GM12878 (cell line): ENCODE results near the gene SNRNP200. TPM values are rescaled to one million over a fixed set of nuclear protein-coding genes. Genes with fewer than 3 reads are reported as not detected.

Experiments
- ATAC-seq: fragments of 200-7000 bp; cut with Tn5 transposase; 3 replicates; pipeline ENCODE4 v1.9.1; 2020; ENCODE audit warnings: mild to moderate bottlenecking, moderate library complexity
- BruUV-seq: library from RNA; stranded (reverse); fragments of 400-500 nt; replicated peaks from 2 replicates; lab custom pipeline; 2021; lab: Mats Ljungman, UMichigan
- CTCF ChIA-PET: fragments of 300-600 bp; sonication (Branson Sonifier 250); formaldehyde crosslinking; extraction: SDS; loops from one replicate; lab custom pipeline; 2021; ENCODE audit warnings: inconsistent platforms; lab: Yijun Ruan, JAX
- POLR2A ChIA-PET: fragments of 350-600 bp; formaldehyde crosslinking; extraction: SDS; loops from one replicate; lab custom pipeline; 2021; ENCODE audit warnings: inconsistent platforms; lab: Charles Lee
- RAD21 ChIA-PET: fragments of 300-600 bp; sonication (Branson Sonifier 250); formaldehyde crosslinking; loops from one replicate; lab custom pipeline; 2023; ENCODE audit warnings: antibody characterized with exemption; ENCODE audit not compliant: unreplicated experiment; lab: Charles Lee
- SMC1A ChIA-PET: fragments of 300-600 bp; sonication (Branson Sonifier 250); formaldehyde crosslinking; loops from one replicate; lab custom pipeline; 2023; ENCODE audit not compliant: unreplicated experiment, uncharacterized antibody; lab: Charles Lee
- DNase-seq: peaks from one replicate; pipeline ENCODE4 v3.0.0-alpha.2; 2011; ENCODE audit warnings: low read depth, low spot score
- FAIRE-seq: peaks from 3 replicates; lab custom pipeline; 2011; peaks lifted over from hg19 to GRCh38; lab: Jason Lieb, UNC
- H2AFZ ChIP-seq: 2 replicates; pipeline ENCODE4 v1.6.0; 2011; ENCODE audit warnings: low read depth, low read length, control low read depth; ENCODE audit not compliant: control insufficient read depth
- H3K27ac ChIP-seq: 2 replicates; pipeline ENCODE4 v1.5.1; 2011; ENCODE audit warnings: control low read depth; ENCODE audit not compliant: control insufficient read depth, insufficient read depth
- H3K27me3 ChIP-seq, 2 experiments: replicated peaks in 1 of 2; 2 replicates each; pipeline versions ENCODE4 v1.6.0 to v1.6.1; 2011; ENCODE audit warnings: low read length in 1 of 2; ENCODE audit not compliant: control insufficient read depth in 2 of 2, insufficient read depth in 2 of 2
- H3K36me3 ChIP-seq, 2 experiments: 2 replicates each; pipeline ENCODE4 v1.5.1; 2011; ENCODE audit warnings: low read length in 1 of 2; ENCODE audit not compliant: control insufficient read depth in 2 of 2, insufficient read depth in 2 of 2
- H3K4me1 ChIP-seq: 2 replicates; pipeline ENCODE4 v1.6.1; 2011; ENCODE audit warnings: mild to moderate bottlenecking, low read length, moderate library complexity, mixed read lengths; ENCODE audit not compliant: control insufficient read depth, insufficient read depth
- H3K4me2 ChIP-seq: 2 replicates; pipeline ENCODE4 v1.6.0; 2011; ENCODE audit warnings: control low read depth; ENCODE audit not compliant: control insufficient read depth, insufficient read depth
- H3K4me3 ChIP-seq: fragments of 200-600 bp; sonication (generic); 2 replicates; pipeline ENCODE4 v1.5.1; 2016
- H3K79me2 ChIP-seq: 2 replicates; pipeline ENCODE4 v1.6.0; 2011; ENCODE audit warnings: low read length; ENCODE audit not compliant: control insufficient read depth, insufficient read depth
- H3K9ac ChIP-seq: 2 replicates; pipeline ENCODE4 v1.8.0; 2011; ENCODE audit warnings: low read length, control low read depth, mixed read lengths; ENCODE audit not compliant: control insufficient read depth, insufficient read depth
- H3K9me3 ChIP-seq: replicated peaks from 3 replicates; pipeline ENCODE4 v1.5.1; 2011; ENCODE audit warnings: mild to moderate bottlenecking, low read length; ENCODE audit not compliant: control insufficient read depth, insufficient read depth
- H4K20me1 ChIP-seq: 2 replicates; pipeline ENCODE4 v1.6.0; 2011; ENCODE audit not compliant: control insufficient read depth, insufficient read depth
- DPF2 ChIP-seq: fragments of 450-650 bp; IDR thresholded peaks from 2 replicates; pipeline ENCODE4 v1.6.1; 2017; ENCODE audit warnings: mild to moderate bottlenecking
- GATAD2B ChIP-seq: fragments of 450-650 bp; conservative IDR thresholded peaks from 2 replicates; pipeline ENCODE4 v1.6.1; 2017; ENCODE audit warnings: low read depth, mild to moderate bottlenecking, moderate library complexity
- MEF2A ChIP-seq: IDR thresholded peaks from 2 replicates; pipeline ENCODE4 v1.6.1; 2011; ENCODE audit warnings: low read depth, mild to moderate bottlenecking, low read length, moderate library complexity; ENCODE audit not compliant: insufficient read depth
- NKRF ChIP-seq: fragments of 450-650 bp; conservative IDR thresholded peaks from 2 replicates; pipeline ENCODE4 v1.6.1; 2017; ENCODE audit warnings: mild to moderate bottlenecking, moderate library complexity
- NRF1 ChIP-seq: conservative IDR thresholded peaks from 2 replicates; pipeline ENCODE4 v1.6.1; 2011; ENCODE audit warnings: mild to moderate bottlenecking, low read depth, low read length, improper control_type of control experiment
- POLR2A ChIP-seq: IDR thresholded peaks from 2 replicates; pipeline ENCODE4 v1.6.1; 2011; ENCODE audit warnings: low read depth, mild to moderate bottlenecking, low read length
- POLR2AphosphoS2 ChIP-seq: IDR thresholded peaks from 2 replicates; pipeline ENCODE4 v1.6.1; 2011; ENCODE audit warnings: low read depth, mild to moderate bottlenecking, low read length, improper control_type of control experiment, moderate library complexity
- POLR2AphosphoS5 ChIP-seq: IDR thresholded peaks from 2 replicates; pipeline ENCODE4 v1.6.1; 2011; ENCODE audit warnings: mild to moderate bottlenecking, low read length, inconsistent platforms
- ZBED1 ChIP-seq: IDR thresholded peaks from 2 replicates; pipeline ENCODE4 v1.6.1; 2016; ENCODE audit warnings: borderline replicate concordance
- ZNF207 ChIP-seq: fragments of 450-650 bp; IDR thresholded peaks from 2 replicates; pipeline ENCODE4 v1.6.1; 2014; ENCODE audit warnings: antibody characterized with exemption, mild to moderate bottlenecking, borderline replicate concordance
- ZNF687 ChIP-seq: fragments of 450-650 bp; IDR thresholded peaks from 2 replicates; pipeline ENCODE4 v1.6.1; 2017; ENCODE audit warnings: mild to moderate bottlenecking, moderate library complexity
- WGBS: methylation state at CpG from one replicate; pipeline ENCODE4 v1.1.6; 2016; ENCODE audit warnings: low lambda C conversion rate; ENCODE audit not compliant: insufficient replicate concordance, insufficient coverage; ENCODE audit errors: missing lambda C conversion rate; 5-methylcytosine and 5-hydroxymethylcytosine counted together
- in situ Hi-C: fragments of 300-500 bp; cut with MboI; formaldehyde crosslinking; loops from 9 replicates; pipeline ENCODE4 v1.14.3; 2018; ENCODE audit warnings: mixed read lengths
- intact Hi-C: fragments of 100-400 bp; cut with micrococcal nuclease; formaldehyde crosslinking; loops from one replicate; pipeline ENCODE4 v1.14.2; 2022; ENCODE audit not compliant: unreplicated experiment
- polyA plus RNA-seq, 11 experiments: library from polyadenylated mRNA; depleted of rRNA in 4 of 11; unstranded in 6 of 11; stranded (reverse) in 5 of 11; fragments of >200 nt; fragmentation: Nextera tagmentation in 4 of 11; fragmentation: Illumina TruSeq in 1 of 11; extraction: Ambion mirVana in 4 of 11; extraction: Trizol in 1 of 11; gene quantifications; 1 replicate in 1 of 11; 2 replicates in 10 of 11; pipeline versions ENCODE4 v1.2.1 to v1.2.3, GENCODE V29; 2011 to 2016; ENCODE audit warnings: inconsistent platforms in 2 of 11, missing spikeins in 2 of 11, low read depth in 1 of 11
- total RNA-seq, 4 experiments: library from RNA; depleted of rRNA in 3 of 4; stranded (reverse); fragments of >200 nt in 3 of 4; fragmentation: Illumina TruSeq in 1 of 4; extraction: Trizol in 1 of 4; gene quantifications; 2 replicates each; pipeline versions ENCODE4 v1.2.1 to v1.2.3, GENCODE V29; 2013 to 2021

The SNRNP200 gene
- total and polyA plus RNA-seq, 10 of the 15 experiments (the other 5 are each of a cell fraction or from before 2014, with no cell fraction given): 59.2 to 176 (median 106) TPM

- DNase-seq: peak; percentile 90
- intact Hi-C loops: loop anchor here (1.0 to 5.0 kb wide), 5 partner anchors 39 to 149 kb away; partner anchors contain the start of genes ADRA2B, ASTL, SNRNP200 and STARD7
- Histone ChIP-seq H3K4me2 (peak within 1 kb of the TSS; percentile 86), H3K27me3 (no peaks in the 10 kb centered on the region), H3K36me3 (peaks cover 6 to 21% of the 10 kb centered on the region in 2 experiments), H3K4me3 (peak within 1 kb of the TSS; percentile 98), H3K79me2 (peaks cover 52% of the 10 kb centered on the region), H3K4me1 (peaks cover 16% of the 10 kb centered on the region; the same call in 1 of the 2 replicates), H2AFZ (peak within 1 kb of the TSS; percentile 96), H3K9me3 (no peaks in the 10 kb centered on the region), H3K27ac (peak within 1 kb of the TSS; percentile 79), H3K9ac (peak within 1 kb of the TSS; percentile 83), H4K20me1 (no peaks in the 10 kb centered on the region)
- 1% methylated on average over 76 of the region's 81 CpGs for WGBS
- in situ Hi-C loops: loop anchor here (25.0 kb wide), 1 partner anchor 254 kb away; no protein-coding TSS in a partner anchor
- FAIRE-seq: peak; percentile 76
- ChIA-PET POLR2A (interaction anchor here (0.7 to 1.2 kb wide), 3 partner anchors 54 to 117 kb away, joined by 3 to 9 read pairs (median 6); no protein-coding TSS in a partner anchor), CTCF (interaction anchor here (0.8 to 1.8 kb wide), 6 partner anchors 14 to 273 kb away, joined by 3 to 9 read pairs (median 4); partner anchors contain the start of gene ASTL), SMC1A (interaction anchor here (0.7 to 1.3 kb wide), 3 partner anchors 28 to 79 kb away, joined by 3 to 6 read pairs (median 4); no protein-coding TSS in a partner anchor), RAD21 (interaction anchor here (0.6 to 1.7 kb wide), 11 partner anchors 32 to 535 kb away, joined by 3 to 11 read pairs (median 4); partner anchors contain the start of gene SNRNP200)
- no TSS peak for BruUV-seq
- peak; percentile 94 for ATAC-seq
- TF ChIP-seq POLR2AphosphoS5: peak; percentile 73; the same call in 1 of the 2 replicates
- peak; percentile 51; the same call in 1 of the 2 replicates for TF ChIP-seq POLR2AphosphoS2
- peak; percentile 92 for TF ChIP-seq POLR2A
- TF ChIP-seq GATAD2B: peak; percentile 75
- TF ChIP-seq NKRF: peak; percentile 83
- peak; percentile 92; the same call in 1 of the 2 replicates for TF ChIP-seq ZNF207
- peak; percentile 22; the same call in 1 of the 2 replicates for TF ChIP-seq MEF2A
- TF ChIP-seq ZBED1: no peak
- peak; percentile 55 for TF ChIP-seq NRF1
- peak; percentile 79 for TF ChIP-seq DPF2
- TF ChIP-seq ZNF687: peak; percentile 26; the same call in 1 of the 2 replicates
These were observed 39.3 kb downstream of the SNRNP200 start, which contains the start of the genes CIAO1 and TMEM127 for GRCh38 chr2:96265840-96266679. Gene CIAO1, plus strand, starts transcription at chr2:96266225. Its CDS starts 126 bp downstream, at chr2:96266351. Gene TMEM127, minus strand, starts transcription at chr2:96265997. Its CDS starts 616 bp downstream, at chr2:96265381.
